HCT116 (cell line): Measurements from ENCODE around the gene CAMK2D. TPM values are rescaled to one million over a fixed set of nuclear protein-coding genes. Genes with fewer than 3 reads are reported as not detected.

Experiments
- ATAC-seq: fragments of 200-7000 bp; cut with Tn5 transposase; 2 replicates; pipeline ENCODE4 v1.9.1; 2020; ENCODE audit warnings: mild to moderate bottlenecking, moderate library complexity
- BruUV-seq: library from RNA; stranded (reverse); fragments of 400-500 nt; replicated peaks from 2 replicates; lab custom pipeline; 2021; lab: Mats Ljungman, UMichigan
- CTCF ChIA-PET: fragments of 300-600 bp; sonication (Branson Sonifier 250); formaldehyde crosslinking; loops from one replicate; lab custom pipeline; 2021; ENCODE audit warnings: antibody characterized with exemption; lab: Charles Lee
- POLR2A ChIA-PET: fragments of 300-600, 350-600 bp; sonication (Branson Sonifier 250); formaldehyde crosslinking; loops from one replicate; lab custom pipeline; 2021; ENCODE audit warnings: antibody characterized with exemption; lab: Charles Lee
- RAD21 ChIA-PET, 2 experiments: fragments of 300-600 bp; sonication (Branson Sonifier 250); formaldehyde crosslinking; loops; one replicate each; lab custom pipeline; 2023; ENCODE audit warnings: low total read pairs in 2 of 2; ENCODE audit not compliant: uncharacterized antibody in 2 of 2, unreplicated experiment in 2 of 2, low non-redundant PET in 1 of 2; lab: Charles Lee
- DNase-seq: peaks from one replicate; pipeline ENCODE4 v3.0.0-alpha.2; 2010; ENCODE audit warnings: low read depth, low spot score
- H2AFZ ChIP-seq: fragments of 200-600 bp; shearing (Covaris generic), sonication (generic); 2 replicates; pipeline ENCODE4 v1.6.1; 2017; ENCODE audit warnings: low read depth, mixed run types, mixed read lengths, antibody characterized with exemption, low read length; ENCODE audit not compliant: poor library complexity, severe bottlenecking
- H3K27ac ChIP-seq: 2 replicates; pipeline ENCODE4 v1.5.1; 2012; ENCODE audit warnings: low read depth, low read length
- H3K27me3 ChIP-seq: fragments of 200-600 bp; sonication (generic); 2 replicates; pipeline ENCODE4 v1.6.1; 2016; ENCODE audit warnings: mixed run types, low read length, mixed read lengths; ENCODE audit not compliant: insufficient read depth
- H3K36me3 ChIP-seq, 2 experiments: fragments of 200-500 bp in 1 of 2; fragments of 200-600 bp in 1 of 2; sonication (Bioruptor generic) in 1 of 2; sonication (generic) in 1 of 2; 2 replicates each; pipeline versions ENCODE4 v1.5.1 to v1.6.1; 2014 to 2016; ENCODE audit warnings: low read length in 2 of 2, inconsistent platforms in 1 of 2, mixed read lengths in 1 of 2, mixed run types in 1 of 2; ENCODE audit not compliant: insufficient read depth in 2 of 2, control insufficient read depth in 1 of 2
- H3K4me1 ChIP-seq, 2 experiments: fragments of 200-600 bp in 1 of 2; sonication (generic) in 1 of 2; 2 replicates each; pipeline versions ENCODE4 v1.5.1 to v1.6.1; 2012 to 2017; ENCODE audit warnings: low read length in 2 of 2, inconsistent platforms in 1 of 2, mild to moderate bottlenecking in 1 of 2, mixed read lengths in 1 of 2, mixed run types in 1 of 2, moderate library complexity in 1 of 2; ENCODE audit not compliant: insufficient read depth in 2 of 2, control insufficient read depth in 1 of 2
- H3K4me2 ChIP-seq: fragments of 200-600 bp; sonication (generic); 2 replicates; pipeline ENCODE4 v1.6.1; 2017; ENCODE audit warnings: mixed run types, low read length, mixed read lengths
- H3K4me3 ChIP-seq, 2 experiments: fragments of 200-600 bp in 1 of 2; sonication (generic) in 1 of 2; replicated peaks in 1 of 2; 2 replicates each; pipeline ENCODE4 v1.5.1; 2011 to 2016; ENCODE audit warnings: low read length in 2 of 2, control low read depth in 1 of 2, low read depth in 1 of 2, mild to moderate bottlenecking in 1 of 2, mixed read lengths in 1 of 2, mixed run types in 1 of 2
- H3K79me2 ChIP-seq: fragments of 200-600 bp; sonication (generic); 2 replicates; pipeline ENCODE4 v1.6.1; 2017; ENCODE audit warnings: mild to moderate bottlenecking, mixed run types, low read length, moderate library complexity, mixed read lengths; ENCODE audit not compliant: insufficient read depth
- H3K9ac ChIP-seq: fragments of 200-600 bp; sonication (generic); 2 replicates; pipeline ENCODE4 v1.6.1; 2016; ENCODE audit warnings: low read length, mixed read lengths
- H3K9me2 ChIP-seq: fragments of 200-600 bp; sonication (generic), shearing (Covaris generic); 2 replicates; pipeline ENCODE4 v1.6.1; 2017; ENCODE audit warnings: mixed run types, mild to moderate bottlenecking, moderate library complexity; ENCODE audit not compliant: insufficient read depth
- H3K9me3 ChIP-seq, 2 experiments: fragments of 200-500 bp in 1 of 2; fragments of 200-600 bp in 1 of 2; sonication (Bioruptor generic) in 1 of 2; sonication (generic) in 1 of 2; 2 replicates each; pipeline ENCODE4 v1.6.1; 2014 to 2017; ENCODE audit warnings: low read length in 2 of 2, mixed read lengths in 2 of 2, inconsistent platforms in 1 of 2, low read depth in 1 of 2, mild to moderate bottlenecking in 1 of 2, mixed run types in 1 of 2, moderate library complexity in 1 of 2; ENCODE audit not compliant: control insufficient read depth in 1 of 2, insufficient read depth in 1 of 2
- H4K20me1 ChIP-seq: fragments of 200-600 bp; sonication (generic), shearing (Covaris generic); 2 replicates; pipeline ENCODE4 v1.6.1; 2017; ENCODE audit warnings: mixed run types, mild to moderate bottlenecking, moderate library complexity; ENCODE audit not compliant: insufficient read depth
- ATF3 ChIP-seq: IDR thresholded peaks from 2 replicates; pipeline ENCODE4 v1.6.1; 2012
- CBX3 ChIP-seq: IDR thresholded peaks from 2 replicates; pipeline ENCODE4 v1.6.1; 2012; ENCODE audit warnings: low read depth
- CEBPB ChIP-seq: IDR thresholded peaks from 2 replicates; pipeline ENCODE4 v1.6.1; 2012; ENCODE audit warnings: low read depth
- CTCF ChIP-seq, 3 experiments: fragments of 200-600 bp in 1 of 3; sonication (generic) in 1 of 3; IDR thresholded peaks in 2 of 3; conservative IDR thresholded peaks in 1 of 3; 2 replicates each; pipeline ENCODE4 v1.5.1; 2012 to 2017; ENCODE audit warnings: low read depth in 2 of 3, low read length in 2 of 3, antibody characterized with exemption in 1 of 3, borderline replicate concordance in 1 of 3, control low read depth in 1 of 3, mild to moderate bottlenecking in 1 of 3, mixed read lengths in 1 of 3, mixed run types in 1 of 3, moderate library complexity in 1 of 3; ENCODE audit not compliant: insufficient read depth in 1 of 3
- EGR1 ChIP-seq: IDR thresholded peaks from 2 replicates; pipeline ENCODE4 v1.6.1; 2012; ENCODE audit warnings: low read depth
- ELF1 ChIP-seq: IDR thresholded peaks from 2 replicates; pipeline ENCODE4 v1.6.1; 2012; ENCODE audit warnings: low read depth, borderline replicate concordance
- EZH2 ChIP-seq: fragments of 200-600 bp; sonication (generic); IDR thresholded peaks from 2 replicates; pipeline ENCODE4 v1.6.1; 2017; ENCODE audit warnings: antibody characterized with exemption, mixed run types
- EZH2phosphoT487 ChIP-seq: fragments of 200-600 bp; IDR thresholded peaks from 2 replicates; pipeline ENCODE4 v1.6.1; 2018; ENCODE audit warnings: antibody characterized with exemption, borderline replicate concordance
- FOSL1 ChIP-seq: IDR thresholded peaks from 2 replicates; pipeline ENCODE4 v1.6.1; 2012; ENCODE audit warnings: low read depth
- JUND ChIP-seq: IDR thresholded peaks from 2 replicates; pipeline ENCODE4 v1.6.1; 2012
- POLR2A ChIP-seq: IDR thresholded peaks from 2 replicates; pipeline ENCODE4 v1.7.0; 2011; ENCODE audit warnings: borderline replicate concordance; ENCODE audit not compliant: insufficient read depth, insufficient read length; ENCODE audit errors: extremely low read depth
- RAD21 ChIP-seq: IDR thresholded peaks from 2 replicates; pipeline ENCODE4 v1.6.1; 2012; ENCODE audit warnings: low read depth, mild to moderate bottlenecking
- SIN3A ChIP-seq: IDR thresholded peaks from 2 replicates; pipeline ENCODE4 v1.6.1; 2012; ENCODE audit warnings: low read depth
- SP1 ChIP-seq: IDR thresholded peaks from 2 replicates; pipeline ENCODE4 v1.6.1; 2012; ENCODE audit warnings: low read depth
- SRF ChIP-seq: IDR thresholded peaks from 2 replicates; pipeline ENCODE4 v1.6.1; 2012; ENCODE audit warnings: low read depth
- TCF7L2 ChIP-seq: IDR thresholded peaks from 2 replicates; pipeline ENCODE4 v1.7.0; 2011; ENCODE audit warnings: borderline replicate concordance, inconsistent platforms; ENCODE audit not compliant: insufficient read depth, insufficient read length; ENCODE audit errors: extremely low read depth
- YY1 ChIP-seq: IDR thresholded peaks from 2 replicates; pipeline ENCODE4 v1.6.1; 2011; ENCODE audit warnings: low read length, low read depth, moderate library complexity, mild to moderate bottlenecking; ENCODE audit not compliant: insufficient replicate concordance; ENCODE audit errors: extremely low read depth
- ZNF274 ChIP-seq: fragments of 200-500 bp; sonication (Bioruptor generic); IDR thresholded peaks from 2 replicates; pipeline ENCODE4 v1.6.1; 2014; ENCODE audit warnings: mild to moderate bottlenecking, low read depth, low read length, inconsistent platforms
- intact Hi-C: fragments of 100-400 bp; cut with micrococcal nuclease; formaldehyde crosslinking; loops from 2 replicates; pipeline ENCODE4 v1.10.0; 2022
- total RNA-seq: library from RNA; stranded (reverse); gene quantifications from one replicate; pipeline ENCODE4 v1.2.1, GENCODE V29; 2021; ENCODE audit not compliant: unreplicated experiment
- TF ChIP-seq, protein P1 (sequence below): IDR thresholded peaks from 2 replicates; pipeline ENCODE4 v1.6.1; 2012
- TF ChIP-seq, protein P2 (sequence below): IDR thresholded peaks from 2 replicates; pipeline ENCODE4 v1.6.1; 2012; ENCODE audit warnings: low read depth
- TF ChIP-seq, protein P3 (sequence below): IDR thresholded peaks from 2 replicates; pipeline ENCODE4 v1.6.1; 2011; ENCODE audit warnings: mild to moderate bottlenecking, low read length, moderate library complexity; ENCODE audit not compliant: insufficient replicate concordance; ENCODE audit errors: extremely low read depth

CAMK2D gene
- total RNA-seq, 1 experiment from 2014 or later: 67.0 TPM

DNA sequence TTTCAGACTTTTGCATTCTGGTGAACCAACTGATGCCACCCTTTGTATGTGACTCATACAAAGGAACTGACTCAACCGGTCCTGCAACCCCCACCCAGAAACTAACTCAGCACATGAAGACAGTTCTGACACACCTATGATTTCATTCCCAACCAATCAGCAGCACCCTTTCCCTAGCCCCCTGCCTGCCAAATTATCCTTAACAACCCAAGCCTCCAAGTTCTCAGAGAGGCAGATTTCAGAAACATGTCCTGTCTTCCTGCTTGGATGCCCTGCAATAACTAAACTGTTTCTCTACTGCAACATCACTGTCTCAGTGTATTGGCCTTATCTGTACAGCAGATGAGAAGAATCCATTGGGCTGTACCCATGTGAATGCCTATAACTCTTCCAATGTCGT, 284.7 kb downstream of the CAMK2D start:
- intact Hi-C loops: no loop called here
- H3K4me2 ChIP-seq: peak overlapping the region; percentile 44
- H3K9ac ChIP-seq: no peak overlapping the region
- RAD21 ChIA-PET: no interaction called here
- H3K27ac ChIP-seq: no peak overlapping the region
- peaks cover 24 to 53% of the 10 kb centered on the region in 2 experiments for H3K4me1 ChIP-seq
- POLR2A ChIA-PET: no interaction called here
- no peaks in the 10 kb centered on the region for H4K20me1 ChIP-seq
- peaks cover 0 to 17% of the 10 kb centered on the region in 2 experiments; a peak in 2 of 4 replicates for H3K9me3 ChIP-seq
- H3K79me2 ChIP-seq: no peaks in the 10 kb centered on the region
- ATAC-seq (peak; percentile 78), DNase-seq (peak; percentile 67)
- no peaks in the 10 kb centered on the region for H3K27me3 ChIP-seq
- H3K4me3 ChIP-seq: no peak overlapping the region
- no peak overlapping the region for H2AFZ ChIP-seq
- H3K9me2 ChIP-seq: no peaks in the 10 kb centered on the region
- BruUV-seq: no TSS peak
- CTCF ChIA-PET: no interaction called here
- H3K36me3 ChIP-seq: peaks cover 0 to 5% of the 10 kb centered on the region in 2 experiments; a peak in 1 of 4 replicates
- TF ChIP-seq ELF1 (no peak), CTCF (IDR thresholded peaks at IDR 0.05 in 2 of 3, conservative IDR thresholded peaks at IDR 0.05 in 1 of 3; ENCODE audit: borderline replicate concordance in 1 of 3, insufficient read depth in 1 of 3, low read depth in 2 of 3, low read length in 2 of 3) (no peak), SIN3A (0 out of 2 replicates have a peak, but pooled peaks have one; percentile 17), ATF3 (0 out of 2 replicates have a peak, but pooled peaks have one; percentile 22), CEBPB (peak; percentile 79), EGR1 (no peak), POLR2A (no peak), SP1 (peak; percentile 74), CBX3 (peak; percentile 100), SRF (peak; percentile 28; the same call in 1 of the 2 replicates), EZH2 (no peak), ZNF274 (no peak), TCF7L2 (no peak), RAD21 (peak; percentile 2; the same call in 1 of the 2 replicates), FOSL1 (peak; percentile 80), JUND (peak; percentile 74), EZH2phosphoT487 (no peak), YY1 (peak; percentile 12)
- TF ChIP-seq, protein P1, sequence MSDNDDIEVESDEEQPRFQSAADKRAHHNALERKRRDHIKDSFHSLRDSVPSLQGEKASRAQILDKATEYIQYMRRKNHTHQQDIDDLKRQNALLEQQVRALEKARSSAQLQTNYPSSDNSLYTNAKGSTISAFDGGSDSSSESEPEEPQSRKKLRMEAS: no peak
- TF ChIP-seq, protein P2, sequence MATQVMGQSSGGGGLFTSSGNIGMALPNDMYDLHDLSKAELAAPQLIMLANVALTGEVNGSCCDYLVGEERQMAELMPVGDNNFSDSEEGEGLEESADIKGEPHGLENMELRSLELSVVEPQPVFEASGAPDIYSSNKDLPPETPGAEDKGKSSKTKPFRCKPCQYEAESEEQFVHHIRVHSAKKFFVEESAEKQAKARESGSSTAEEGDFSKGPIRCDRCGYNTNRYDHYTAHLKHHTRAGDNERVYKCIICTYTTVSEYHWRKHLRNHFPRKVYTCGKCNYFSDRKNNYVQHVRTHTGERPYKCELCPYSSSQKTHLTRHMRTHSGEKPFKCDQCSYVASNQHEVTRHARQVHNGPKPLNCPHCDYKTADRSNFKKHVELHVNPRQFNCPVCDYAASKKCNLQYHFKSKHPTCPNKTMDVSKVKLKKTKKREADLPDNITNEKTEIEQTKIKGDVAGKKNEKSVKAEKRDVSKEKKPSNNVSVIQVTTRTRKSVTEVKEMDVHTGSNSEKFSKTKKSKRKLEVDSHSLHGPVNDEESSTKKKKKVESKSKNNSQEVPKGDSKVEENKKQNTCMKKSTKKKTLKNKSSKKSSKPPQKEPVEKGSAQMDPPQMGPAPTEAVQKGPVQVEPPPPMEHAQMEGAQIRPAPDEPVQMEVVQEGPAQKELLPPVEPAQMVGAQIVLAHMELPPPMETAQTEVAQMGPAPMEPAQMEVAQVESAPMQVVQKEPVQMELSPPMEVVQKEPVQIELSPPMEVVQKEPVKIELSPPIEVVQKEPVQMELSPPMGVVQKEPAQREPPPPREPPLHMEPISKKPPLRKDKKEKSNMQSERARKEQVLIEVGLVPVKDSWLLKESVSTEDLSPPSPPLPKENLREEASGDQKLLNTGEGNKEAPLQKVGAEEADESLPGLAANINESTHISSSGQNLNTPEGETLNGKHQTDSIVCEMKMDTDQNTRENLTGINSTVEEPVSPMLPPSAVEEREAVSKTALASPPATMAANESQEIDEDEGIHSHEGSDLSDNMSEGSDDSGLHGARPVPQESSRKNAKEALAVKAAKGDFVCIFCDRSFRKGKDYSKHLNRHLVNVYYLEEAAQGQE: no peak
- TF ChIP-seq, protein P3, sequence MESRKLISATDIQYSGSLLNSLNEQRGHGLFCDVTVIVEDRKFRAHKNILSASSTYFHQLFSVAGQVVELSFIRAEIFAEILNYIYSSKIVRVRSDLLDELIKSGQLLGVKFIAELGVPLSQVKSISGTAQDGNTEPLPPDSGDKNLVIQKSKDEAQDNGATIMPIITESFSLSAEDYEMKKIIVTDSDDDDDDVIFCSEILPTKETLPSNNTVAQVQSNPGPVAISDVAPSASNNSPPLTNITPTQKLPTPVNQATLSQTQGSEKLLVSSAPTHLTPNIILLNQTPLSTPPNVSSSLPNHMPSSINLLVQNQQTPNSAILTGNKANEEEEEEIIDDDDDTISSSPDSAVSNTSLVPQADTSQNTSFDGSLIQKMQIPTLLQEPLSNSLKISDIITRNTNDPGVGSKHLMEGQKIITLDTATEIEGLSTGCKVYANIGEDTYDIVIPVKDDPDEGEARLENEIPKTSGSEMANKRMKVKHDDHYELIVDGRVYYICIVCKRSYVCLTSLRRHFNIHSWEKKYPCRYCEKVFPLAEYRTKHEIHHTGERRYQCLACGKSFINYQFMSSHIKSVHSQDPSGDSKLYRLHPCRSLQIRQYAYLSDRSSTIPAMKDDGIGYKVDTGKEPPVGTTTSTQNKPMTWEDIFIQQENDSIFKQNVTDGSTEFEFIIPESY: no peak
